Measurements from ENCODE around the gene EYA3. TPM values are rescaled to one million over a fixed set of nuclear protein-coding genes. Genes with fewer than 3 reads are reported as not detected.

The EYA3 gene
- total RNA-seq, 2 donors from 2014 or later: 13.6 to 15.6 TPM

- H3K4me1 ChIP-seq: peaks cover 0 to 6% of the 10 kb centered on the region in 2 donors
- H3K9me3 ChIP-seq: no peaks in the 10 kb centered on the region
- no peak for DNase-seq (ENCODE audit: low spot score)
- TF ChIP-seq, protein P1, sequence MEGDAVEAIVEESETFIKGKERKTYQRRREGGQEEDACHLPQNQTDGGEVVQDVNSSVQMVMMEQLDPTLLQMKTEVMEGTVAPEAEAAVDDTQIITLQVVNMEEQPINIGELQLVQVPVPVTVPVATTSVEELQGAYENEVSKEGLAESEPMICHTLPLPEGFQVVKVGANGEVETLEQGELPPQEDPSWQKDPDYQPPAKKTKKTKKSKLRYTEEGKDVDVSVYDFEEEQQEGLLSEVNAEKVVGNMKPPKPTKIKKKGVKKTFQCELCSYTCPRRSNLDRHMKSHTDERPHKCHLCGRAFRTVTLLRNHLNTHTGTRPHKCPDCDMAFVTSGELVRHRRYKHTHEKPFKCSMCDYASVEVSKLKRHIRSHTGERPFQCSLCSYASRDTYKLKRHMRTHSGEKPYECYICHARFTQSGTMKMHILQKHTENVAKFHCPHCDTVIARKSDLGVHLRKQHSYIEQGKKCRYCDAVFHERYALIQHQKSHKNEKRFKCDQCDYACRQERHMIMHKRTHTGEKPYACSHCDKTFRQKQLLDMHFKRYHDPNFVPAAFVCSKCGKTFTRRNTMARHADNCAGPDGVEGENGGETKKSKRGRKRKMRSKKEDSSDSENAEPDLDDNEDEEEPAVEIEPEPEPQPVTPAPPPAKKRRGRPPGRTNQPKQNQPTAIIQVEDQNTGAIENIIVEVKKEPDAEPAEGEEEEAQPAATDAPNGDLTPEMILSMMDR (IDR thresholded peaks at IDR 0.05): no peak
- no peak overlapping the region for H3K27ac ChIP-seq
- H3K27me3 ChIP-seq: no peaks in the 10 kb centered on the region
- no peak overlapping the region for H3K4me3 ChIP-seq
- no peaks in the 10 kb centered on the region for H3K36me3 ChIP-seq
These were observed 157.2 kb downstream of the EYA3 start for GRCh38 chr1:27931184-27931583.

DNA sequence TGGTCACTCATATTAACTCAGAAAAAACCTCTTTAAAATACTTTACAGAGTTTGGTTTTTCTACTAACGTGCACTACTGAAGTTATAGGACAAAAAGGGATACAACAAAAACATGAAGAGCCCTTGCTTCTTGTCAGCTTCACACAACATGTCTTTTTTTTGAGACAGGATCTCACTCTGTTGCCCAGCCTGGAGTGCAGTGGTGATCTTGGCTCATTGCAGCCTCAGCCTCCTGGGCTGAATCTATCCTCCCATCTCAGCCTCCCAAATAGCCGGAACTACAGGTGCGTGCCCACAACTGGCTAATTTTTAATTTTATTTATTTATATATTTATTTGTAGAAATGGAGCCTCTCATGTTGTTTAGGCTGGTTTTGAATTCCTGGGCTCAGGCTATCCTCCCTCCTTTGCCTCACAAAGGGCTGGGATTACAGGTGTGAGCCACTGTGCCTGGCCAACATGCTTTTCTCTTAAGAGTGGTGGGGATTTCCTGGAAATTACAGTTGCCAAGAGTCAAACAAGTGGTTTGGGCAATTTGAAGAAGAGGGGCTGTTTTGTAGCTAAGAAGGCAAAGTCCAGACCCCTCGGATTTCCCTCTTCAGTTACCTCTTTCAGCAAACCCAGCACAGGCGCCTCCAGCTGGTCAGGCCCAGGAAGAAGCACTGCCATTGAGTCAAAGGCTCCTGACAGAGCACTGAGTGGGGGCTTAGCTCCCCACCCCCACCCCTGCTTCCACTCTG lies 160.0 kb downstream of the EYA3 start:
- H3K4me1 ChIP-seq: no peaks in the 10 kb centered on the region
- H3K9me3 ChIP-seq: no peaks in the 10 kb centered on the region
- no peaks in the 10 kb centered on the region for H3K27me3 ChIP-seq
- H3K27ac ChIP-seq: no peak overlapping the region
- no peaks in the 10 kb centered on the region for H3K36me3 ChIP-seq
- TF ChIP-seq, protein P1 (IDR thresholded peaks at IDR 0.05): no peak
- H3K4me3 ChIP-seq: no peak overlapping the region
- DNase-seq (ENCODE audit: low spot score): no peak

- Histone ChIP-seq H3K36me3 (no peaks in the 10 kb centered on the region), H3K27me3 (no peaks in the 10 kb centered on the region), H3K4me1 (no peaks in the 10 kb centered on the region), H3K27ac (no peak overlapping the region), H3K4me3 (no peak overlapping the region), H3K9me3 (no peaks in the 10 kb centered on the region)
- DNase-seq (ENCODE audit: low spot score): no peak
- TF ChIP-seq, protein P1 (IDR thresholded peaks at IDR 0.05): no peak
These were observed 166.1 kb downstream of the EYA3 start for GRCh38 chr1:27922272-27922671.

Other genes with a start within 250 kb of the EYA3 start
- 10 to 100 TPM in 1 of 2 donors, 1 to 10 TPM in 1; 7.4 to 13.1 TPM for gene THEMIS2, start 216.1 kb downstream of the EYA3 start, total RNA-seq
- gene RPA2, start 174.0 kb downstream of the EYA3 start, total RNA-seq: 10 to 100 TPM; 16.9 to 27.8 TPM
- gene SMPDL3B, start 153.6 kb downstream of the EYA3 start, total RNA-seq: 1 to 10 TPM in 1 of 2 donors, under 1 TPM in 1; 0.78 to 6.7 TPM
- 10 to 100 TPM in 1 of 2 donors, 1 to 10 TPM in 1; 6.8 to 10.8 TPM for gene XKR8, start 128.6 kb downstream of the EYA3 start, total RNA-seq
- gene PTAFR, start 88.1 kb upstream of the EYA3 start, total RNA-seq: 1 to 10 TPM; 1.3 to 4.6 TPM
- 10 to 100 TPM; 45.8 to 55.3 TPM for gene DNAJC8, start 144.4 kb upstream of the EYA3 start, total RNA-seq
- gene ATP5IF1, start 147.5 kb upstream of the EYA3 start, total RNA-seq: 100 to 1,000 TPM; 472 to 881 TPM
- 1 to 10 TPM; 4.1 to 8.9 TPM for gene SESN2, start 170.9 kb upstream of the EYA3 start, total RNA-seq
- gene MED18, start 240.4 kb upstream of the EYA3 start, total RNA-seq: 1 to 10 TPM; 5.8 to 6.4 TPM

All from right atrium auricular region (tissue), 2 donors.